NCI-H2196 treated with DMSO at 0.1 percent for 48 hours (cell line): ENCODE measurements around the gene GREB1.

Experiments used
- DNase-seq: peaks from one replicate; lab custom pipeline; 2025; ENCODE audit not compliant: unreplicated experiment; lab: John Stamatoyannopoulos, UW

Gene GREB1

DNA sequence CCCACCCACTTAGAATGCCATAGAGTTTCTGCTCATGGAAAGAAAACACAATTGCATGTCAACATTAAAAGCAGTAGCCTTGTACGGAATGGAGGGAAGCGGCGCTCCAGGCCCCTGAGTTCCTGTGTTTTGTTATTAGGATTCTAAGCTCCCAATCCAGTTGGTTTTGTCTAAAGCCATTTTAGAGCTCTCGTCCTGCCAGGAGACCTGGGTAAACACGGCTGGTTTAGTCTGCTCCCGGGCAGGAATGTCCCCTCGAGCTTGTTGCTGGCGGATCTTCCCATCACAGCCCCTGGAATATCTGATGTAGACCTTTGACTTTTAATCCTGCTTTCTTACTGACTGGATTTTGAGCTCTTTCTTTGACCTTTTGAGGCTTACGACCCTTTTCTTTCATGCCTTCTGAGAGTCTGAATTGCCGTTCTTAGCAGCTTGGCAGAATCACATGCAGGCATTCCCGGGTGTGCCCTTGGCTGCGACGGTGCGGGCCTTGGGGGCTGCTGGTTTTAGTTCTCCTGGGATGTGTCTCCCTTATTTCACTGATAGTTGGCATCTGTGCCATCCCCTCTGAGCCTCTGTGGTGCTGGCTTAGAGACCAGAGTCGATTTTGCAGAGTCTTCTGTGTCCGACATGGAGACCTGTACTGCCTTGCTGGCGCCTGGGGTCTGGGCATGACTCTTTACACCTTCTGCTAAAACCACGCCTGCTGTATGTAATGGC, 25.4 kb downstream of the GREB1 start:
- DNase-seq: no peak

DNA sequence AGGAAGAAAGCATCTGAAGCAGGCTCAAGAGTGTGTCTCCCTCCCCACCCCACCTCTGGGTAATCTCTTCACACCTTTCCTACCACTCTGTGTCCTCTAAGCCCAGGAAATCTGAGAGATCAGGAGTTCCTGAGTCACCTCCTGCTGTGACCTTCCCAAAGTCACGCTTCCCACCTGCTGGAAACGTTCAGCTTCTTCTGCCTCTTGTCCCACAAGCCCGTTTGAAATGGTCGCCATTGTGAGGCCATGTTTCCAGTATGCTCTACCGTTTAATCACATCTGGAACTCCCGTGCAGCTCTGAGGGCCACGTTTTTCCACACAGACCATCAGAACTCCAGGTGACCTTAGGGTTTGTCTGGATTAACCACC, 25.9 kb downstream of the GREB1 start:
- no peak for DNase-seq

DNA sequence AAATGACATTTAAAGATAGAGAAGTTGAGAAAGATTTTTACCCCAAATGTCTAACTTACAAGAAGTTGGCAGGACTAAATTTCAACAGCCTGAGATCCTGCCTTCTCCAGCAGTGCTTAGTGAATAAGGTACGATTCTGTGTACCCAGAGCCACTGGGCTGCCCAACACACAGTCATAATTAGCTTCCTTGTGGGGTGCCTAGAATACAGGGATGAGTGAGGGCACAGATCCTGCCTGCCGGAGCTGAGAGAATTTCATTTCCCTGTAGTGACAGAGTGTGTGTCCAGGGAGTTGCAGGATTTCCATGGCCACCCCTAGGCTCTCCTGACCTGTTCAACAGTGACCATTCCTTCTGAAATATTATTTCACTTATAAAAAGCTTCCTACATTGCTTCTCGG, 27.0 kb downstream of the GREB1 start:
- DNase-seq: no peak

DNA sequence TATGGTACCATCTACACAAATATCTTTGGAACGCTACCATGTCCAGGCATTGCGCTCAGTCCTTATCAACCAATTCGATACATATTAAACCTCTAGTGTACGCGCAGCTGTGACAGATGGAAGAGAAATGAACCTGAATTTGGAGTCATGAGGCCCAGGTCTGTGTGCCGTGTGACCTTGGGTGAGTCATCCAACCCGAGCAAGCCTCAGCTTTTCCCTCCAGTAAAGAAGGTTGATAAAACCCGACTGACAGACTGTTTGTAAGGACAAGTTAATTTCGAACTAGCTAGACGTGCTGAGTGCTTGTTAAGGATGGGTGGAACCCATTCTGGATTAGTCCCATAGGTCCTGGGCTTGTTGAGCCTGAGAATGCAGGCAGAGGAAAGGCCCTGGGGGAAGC, 28.2 kb downstream of the GREB1 start:
- DNase-seq: no peak

DNA sequence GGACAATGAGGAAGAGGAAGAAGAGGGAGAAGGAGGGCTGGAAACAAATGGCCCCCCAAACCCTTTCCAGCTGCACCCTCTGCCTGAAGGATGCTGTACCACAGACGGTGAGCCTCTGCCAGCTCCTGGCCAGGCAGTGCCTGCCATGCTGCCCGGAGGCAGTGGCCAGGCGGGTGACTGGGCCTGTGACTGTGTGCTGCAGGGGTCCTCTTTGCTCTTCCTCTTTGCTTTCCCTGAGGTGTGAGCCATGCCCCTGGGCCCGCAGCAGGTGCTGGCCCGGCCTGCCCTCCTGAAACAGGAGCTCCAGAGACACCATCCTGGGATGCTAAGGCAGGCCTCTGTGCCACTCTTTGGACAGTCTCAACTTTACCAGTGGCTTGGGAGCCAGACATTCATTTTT, 28.6 kb downstream of the GREB1 start:
- DNase-seq: no peak

DNA sequence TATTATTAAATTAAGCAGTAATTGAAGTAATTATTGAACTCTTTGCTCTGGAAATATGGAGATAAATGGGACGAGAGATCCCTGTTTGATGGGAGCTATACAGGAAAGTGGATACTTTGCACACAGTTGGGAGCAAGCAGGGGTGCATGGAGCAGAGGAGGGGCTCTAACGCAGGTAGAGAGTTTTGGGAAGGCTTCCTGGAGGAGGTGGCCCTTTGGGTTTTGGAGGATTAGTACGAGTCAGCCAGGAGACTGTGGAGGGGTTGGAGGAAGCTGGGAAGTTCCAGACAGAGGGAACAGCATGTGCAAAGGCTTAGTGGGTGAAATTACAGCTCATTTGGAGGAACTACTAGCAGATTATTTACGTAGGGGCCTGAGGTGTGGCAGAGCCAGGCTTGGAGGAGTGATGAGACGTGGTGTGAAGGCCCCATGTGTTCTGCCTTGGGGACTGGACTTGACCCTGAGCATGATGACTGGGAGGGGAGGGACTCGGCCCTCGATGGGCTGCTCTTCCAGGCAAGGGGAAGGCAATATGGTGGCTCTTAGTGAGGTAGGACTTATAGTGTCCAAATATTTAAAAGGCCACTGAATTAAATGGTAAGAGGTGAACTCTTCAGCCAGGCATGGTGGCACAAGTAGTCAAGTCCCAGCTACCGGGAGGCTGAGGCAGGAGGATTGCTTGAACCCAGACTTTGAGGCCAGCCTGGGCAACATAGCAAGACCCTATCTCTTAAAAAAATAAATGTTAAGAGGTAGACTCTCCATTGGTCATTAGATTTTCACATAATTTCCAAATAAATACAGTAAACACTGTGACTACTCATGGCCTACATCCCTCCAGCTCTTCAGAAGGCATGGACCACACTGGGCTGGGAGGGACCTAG, 30.2 kb downstream of the GREB1 start:
- no peak for DNase-seq

DNA sequence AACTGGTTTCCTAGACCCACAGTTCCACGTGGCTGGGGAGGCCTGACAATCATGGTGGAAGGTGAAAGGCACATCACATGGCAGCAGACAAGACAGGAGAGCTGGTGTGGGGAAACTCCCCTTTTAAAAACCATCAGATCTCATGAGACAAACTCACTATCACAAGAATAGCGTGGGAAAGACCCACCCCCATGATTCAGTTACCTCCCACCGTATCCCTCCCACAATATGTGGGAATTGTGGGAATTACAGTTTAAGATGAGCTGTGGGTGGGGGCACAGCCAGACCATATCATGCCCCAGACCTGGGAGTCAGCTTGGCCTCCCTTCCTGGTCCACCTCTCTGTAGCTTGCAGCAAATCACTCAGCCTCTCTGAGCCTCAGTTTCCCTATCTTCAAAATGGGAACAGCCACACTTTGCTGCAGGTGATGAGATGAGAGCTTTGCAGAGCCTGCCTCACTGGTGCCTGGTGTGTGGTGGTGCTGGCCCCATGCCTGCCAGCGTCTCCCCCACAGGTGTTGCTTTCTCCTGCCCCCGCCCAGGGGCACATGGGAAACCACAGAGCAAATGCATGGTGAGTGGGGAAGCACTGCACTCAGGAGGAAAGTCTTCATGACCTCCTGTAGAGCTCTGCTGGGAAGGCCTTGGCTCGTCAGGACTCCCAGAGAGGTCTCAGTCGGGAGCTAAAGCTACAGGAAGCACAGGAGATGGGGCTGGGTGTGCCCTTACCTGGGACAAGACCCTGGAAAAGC, 31.1 kb downstream of the GREB1 start:
- DNase-seq: no peak

DNA sequence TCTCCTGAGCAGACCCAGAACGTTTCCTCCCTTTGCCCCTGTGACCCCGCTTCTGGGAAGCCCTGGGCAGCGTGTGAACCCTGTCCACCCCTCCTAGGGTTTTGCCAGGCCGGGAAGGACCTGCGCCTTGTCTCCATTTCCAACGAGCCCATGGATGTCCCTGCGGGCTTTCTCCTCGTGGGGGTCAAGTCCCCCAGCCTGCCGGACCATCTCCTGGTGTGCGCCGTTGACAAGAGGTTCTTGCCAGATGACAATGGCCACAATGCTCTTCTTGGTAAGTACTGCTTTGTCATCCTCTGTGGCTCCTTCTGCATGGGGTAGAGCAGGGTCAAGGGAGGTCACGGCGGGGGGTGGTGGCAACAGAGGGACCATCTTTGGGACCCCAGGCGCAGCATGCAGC, 32.5 kb downstream of the GREB1 start:
- DNase-seq: no peak

DNA sequence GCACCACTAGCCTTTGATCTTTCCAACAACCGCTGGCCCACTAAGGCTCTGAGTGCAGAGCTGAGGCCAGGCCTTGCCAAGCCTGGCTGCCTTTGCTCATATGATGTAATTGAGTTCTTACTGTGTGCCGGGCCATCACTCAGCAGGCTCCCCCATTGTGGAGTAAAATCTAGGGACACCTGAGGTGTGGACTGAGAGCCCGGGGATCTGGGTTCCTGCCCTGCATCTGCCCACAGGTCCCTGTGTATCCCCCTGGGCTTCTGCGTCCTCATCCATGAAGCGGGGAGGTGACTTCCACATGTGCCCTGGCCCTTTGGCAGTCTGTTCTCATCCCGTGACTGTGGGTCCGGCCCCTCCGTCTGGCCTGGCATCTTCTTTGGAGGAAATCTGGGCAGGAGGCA, 33.8 kb downstream of the GREB1 start:
- DNase-seq: no peak

DNA sequence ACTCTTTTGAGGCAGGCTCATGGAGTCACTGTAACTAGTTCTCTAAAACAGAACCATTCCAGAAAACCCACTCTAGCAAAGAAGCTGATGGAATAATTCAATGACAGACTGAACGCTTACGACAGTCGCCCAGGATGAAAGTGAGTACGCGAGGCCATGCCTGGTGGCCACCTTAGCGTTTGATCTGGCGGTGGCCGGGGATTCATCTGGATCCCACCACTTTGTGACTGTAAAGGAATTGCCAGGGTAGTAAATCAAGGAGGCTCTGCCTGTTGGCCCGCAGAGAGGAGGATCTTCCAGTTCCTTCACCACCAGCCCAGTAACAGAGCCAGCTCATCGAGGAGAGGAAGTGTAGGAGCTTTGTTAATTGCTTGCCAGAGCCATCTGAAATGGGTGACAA, 34.6 kb downstream of the GREB1 start:
- DNase-seq: no peak

DNA sequence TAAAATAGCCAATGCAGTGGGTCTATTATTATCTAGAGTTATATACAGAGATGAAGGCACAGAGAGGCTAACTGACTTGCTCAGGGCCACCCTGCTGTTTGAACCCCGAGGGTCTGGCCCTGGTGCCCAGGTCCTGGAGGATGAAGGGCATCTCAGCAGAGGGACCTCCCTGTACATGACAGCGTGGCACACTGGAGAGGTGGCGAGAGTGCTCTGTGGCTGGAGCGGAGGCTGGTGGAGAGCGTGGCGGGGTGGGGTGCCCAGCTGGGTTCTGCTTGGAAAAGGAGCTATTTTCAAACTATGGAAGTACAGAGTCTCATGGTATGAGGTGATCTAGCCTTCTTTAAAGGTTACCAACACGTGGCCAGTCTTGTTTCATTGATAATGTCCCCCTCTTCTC, 35.8 kb downstream of the GREB1 start:
- DNase-seq: no peak

DNA sequence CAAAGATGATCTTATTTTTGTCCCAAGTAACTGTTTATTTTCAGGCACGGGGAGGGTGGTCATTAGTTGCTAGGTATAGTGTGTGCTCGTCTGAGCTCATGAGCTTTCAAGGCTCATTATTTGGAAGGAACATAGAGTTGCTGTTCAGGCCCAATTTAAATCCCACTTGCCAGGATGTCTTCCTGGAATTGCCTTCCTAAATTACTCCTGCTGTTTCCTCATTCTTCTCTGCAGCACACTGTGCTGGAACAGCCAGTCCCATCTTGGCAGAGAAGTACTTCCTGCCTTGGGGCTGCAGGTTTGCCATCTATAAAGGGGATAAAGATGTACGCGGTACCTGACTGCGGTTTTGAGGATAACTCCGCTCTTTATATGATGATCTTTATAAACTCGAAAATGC, 37.3 kb downstream of the GREB1 start:
- no peak for DNase-seq

DNA sequence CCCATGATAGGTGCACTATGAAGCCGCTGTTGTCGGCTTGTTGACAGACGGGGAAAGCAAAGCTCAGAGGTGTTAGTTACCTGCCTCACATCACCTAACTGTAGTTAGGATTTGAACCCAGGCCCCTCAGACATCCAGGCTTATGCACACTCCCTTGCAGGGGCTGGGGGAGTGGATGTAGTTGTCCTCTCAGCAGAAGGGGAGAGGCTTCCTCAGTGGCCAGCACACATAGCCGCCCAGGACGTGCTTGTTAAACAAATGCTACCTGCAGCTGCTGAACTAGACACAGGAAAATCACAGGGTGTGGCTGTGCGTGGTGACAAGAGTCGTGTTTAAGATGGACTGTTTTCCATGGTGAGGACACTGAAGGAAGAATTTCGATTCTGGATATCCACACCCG, 39.2 kb downstream of the GREB1 start:
- no peak for DNase-seq

DNA sequence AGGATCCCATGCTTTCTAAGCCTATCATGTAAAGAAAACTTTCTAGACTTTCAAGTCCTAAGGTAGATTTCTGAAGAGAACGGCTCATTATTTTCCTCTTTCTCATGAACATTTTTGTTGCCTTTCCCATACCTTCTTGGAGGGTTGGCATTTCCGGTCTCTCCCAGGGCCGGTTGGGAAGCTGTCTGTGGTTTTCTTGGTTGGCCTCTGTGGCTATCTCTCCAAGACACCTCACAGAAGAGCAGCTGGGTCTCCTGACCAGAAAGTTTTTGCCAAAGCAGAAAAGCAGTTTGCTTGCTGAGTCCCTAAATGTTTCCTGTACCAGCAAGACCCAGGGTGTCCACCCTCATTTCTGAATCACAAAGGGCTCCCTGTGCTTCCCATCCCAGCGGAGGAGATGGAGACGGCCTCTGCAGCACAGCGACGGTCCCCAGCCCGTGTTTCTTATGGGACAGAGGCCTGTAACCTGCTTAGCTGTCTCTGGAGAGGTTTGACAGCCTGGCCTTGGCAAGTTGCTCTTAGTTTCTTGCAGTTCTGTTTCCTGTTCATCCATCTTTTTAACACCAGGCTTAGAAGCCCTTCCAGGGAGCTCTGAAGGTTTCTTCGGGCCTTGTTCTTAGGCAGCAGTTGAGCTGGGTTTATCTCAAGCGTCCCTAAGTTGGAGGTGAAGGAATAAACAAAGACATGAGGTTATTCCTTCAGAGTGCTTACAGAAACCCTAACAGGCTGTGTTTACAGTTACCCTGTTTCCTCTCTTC, 39.8 kb downstream of the GREB1 start:
- no peak for DNase-seq

DNA sequence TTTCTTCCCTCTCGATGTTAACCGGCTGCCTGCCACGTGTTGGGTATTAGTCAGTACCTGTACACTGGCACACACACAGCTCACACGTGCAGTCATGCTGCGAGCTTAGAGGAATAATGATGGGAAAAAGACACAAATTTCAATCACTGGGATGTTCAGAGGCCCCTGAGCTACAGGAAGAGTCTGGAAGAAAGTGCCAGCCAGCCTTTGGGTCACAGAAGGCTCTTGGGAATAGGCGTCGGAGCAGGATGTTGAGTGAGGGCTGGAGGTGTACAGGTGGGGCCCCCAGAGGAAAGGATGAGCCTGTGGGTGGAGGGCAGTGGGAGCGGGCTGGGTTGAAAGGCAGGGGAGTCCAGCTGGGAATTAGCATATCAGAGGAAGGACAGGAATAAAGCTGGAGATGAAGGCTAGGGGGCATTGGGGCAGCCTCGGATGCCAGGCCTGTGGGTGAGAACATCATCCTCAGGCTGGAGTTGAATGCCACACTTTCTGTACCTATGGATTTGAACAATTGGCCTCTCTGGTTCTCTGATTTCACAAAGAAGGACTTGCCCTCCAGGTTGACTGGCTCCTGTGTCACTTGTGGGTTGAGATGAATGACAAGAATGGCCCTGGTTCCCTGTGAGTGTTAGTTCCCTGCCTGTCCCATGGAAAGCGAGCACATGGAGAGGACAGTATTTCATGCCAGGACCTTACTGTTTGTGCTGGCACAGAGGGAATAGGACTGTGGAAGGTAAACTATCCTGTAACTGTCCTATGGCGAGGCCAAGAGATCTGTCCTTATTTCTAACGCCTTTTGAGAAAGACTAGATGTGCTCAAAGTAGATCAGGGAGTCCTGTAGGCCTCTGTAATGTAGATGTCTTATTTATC, 40.6 kb downstream of the GREB1 start:
- no peak for DNase-seq

DNA sequence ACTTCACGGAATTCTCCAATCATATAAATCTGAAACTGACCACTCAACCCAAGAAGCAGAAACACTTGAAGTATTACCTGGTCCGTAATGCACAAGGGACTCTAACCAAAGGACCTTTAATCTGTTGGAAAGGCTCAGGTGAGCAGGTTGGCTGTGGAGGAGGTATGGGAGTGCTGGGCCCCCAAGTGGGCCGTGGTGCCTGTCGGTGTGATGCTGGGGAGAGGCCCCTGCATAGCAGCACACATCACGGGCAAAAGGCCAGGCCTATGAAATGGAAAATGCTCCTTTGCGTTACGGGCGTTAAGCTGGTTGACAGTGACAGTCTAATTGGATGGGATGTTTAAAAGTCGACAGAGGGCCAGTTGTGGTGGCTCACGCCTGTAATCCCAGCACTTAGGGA, 42.6 kb downstream of the GREB1 start:
- DNase-seq: no peak

DNA sequence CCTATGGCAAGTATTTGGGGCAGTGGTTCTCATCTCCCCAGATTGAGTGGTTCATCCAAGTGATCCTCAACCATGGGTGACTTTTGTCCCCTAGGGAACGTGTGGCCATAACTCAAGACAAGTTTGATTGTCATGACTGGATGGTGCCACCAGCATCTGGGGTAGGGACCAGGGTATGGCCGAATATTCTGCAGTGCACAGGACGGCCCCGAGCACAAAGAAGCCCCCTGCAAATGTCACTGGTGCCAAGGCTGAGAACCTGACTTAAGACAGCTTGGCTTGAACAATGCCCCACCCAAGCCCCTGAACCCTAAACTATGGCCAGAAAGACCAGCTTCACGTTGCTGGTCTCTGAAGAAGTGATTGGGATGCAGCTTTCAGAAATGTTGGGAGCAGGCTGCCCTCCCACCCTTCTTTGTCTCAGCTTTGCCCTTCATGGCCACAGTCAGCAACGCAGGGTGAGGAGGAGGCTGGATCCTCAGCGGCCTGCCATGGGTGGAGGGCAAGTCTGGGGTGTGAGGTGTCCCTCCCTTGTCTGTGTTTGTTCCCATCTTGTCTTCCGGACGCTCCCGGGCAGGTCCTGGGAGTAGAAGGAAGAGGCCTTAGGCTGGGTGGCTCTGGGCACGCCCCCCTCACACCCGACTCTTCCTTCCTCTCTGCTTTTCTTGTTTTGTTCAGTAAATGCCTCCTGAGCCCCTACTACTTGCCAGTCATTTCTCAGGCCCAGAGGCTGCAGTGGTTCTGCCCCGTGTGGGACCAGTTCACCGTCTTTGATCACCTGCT, 43.4 kb downstream of the GREB1 start:
- no peak for DNase-seq

DNA sequence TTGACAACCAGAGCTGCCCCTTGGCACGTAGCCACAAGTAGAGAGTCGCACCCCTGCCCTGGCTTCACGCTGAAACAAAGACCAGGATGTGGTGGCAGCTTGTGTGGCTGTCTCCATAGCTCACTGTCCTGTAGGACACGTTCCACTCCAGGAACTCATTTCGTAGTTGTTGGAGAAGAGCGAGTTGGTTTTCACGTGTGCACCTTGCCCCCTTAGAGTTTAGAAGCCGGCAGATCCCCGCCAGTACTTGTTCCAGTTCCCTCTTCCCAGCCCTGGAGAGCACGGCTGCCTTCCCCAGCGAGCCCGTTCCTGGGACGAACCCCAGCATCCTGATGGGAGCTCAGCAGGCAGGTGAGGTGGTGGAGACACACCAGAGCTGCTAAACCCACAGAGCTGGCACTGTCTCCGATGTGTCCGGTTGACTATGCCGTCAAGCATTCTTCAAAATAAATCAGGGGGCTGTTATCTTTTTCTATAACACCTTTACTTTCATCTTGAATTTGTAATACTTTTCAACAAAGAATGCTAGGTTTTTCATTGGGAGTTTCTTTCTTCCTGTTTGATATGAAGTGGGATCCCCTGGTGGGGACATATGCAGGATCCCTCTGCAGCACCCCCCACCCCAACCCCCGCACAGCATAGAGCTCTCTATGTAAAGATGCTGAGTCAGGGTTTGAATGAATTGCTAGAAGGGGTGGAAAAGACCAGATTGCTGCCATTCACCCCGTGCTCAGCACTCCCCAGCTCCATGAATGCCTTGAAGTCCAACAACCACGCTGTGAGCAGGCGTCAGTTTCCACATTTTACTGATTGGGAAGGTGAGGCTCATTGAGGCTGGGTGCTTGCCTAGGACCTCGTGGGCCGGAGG, 44.5 kb downstream of the GREB1 start:
- DNase-seq: no peak
